ENCODE data around the gene TMEM254.

- TF ChIP-seq, protein P1, sequence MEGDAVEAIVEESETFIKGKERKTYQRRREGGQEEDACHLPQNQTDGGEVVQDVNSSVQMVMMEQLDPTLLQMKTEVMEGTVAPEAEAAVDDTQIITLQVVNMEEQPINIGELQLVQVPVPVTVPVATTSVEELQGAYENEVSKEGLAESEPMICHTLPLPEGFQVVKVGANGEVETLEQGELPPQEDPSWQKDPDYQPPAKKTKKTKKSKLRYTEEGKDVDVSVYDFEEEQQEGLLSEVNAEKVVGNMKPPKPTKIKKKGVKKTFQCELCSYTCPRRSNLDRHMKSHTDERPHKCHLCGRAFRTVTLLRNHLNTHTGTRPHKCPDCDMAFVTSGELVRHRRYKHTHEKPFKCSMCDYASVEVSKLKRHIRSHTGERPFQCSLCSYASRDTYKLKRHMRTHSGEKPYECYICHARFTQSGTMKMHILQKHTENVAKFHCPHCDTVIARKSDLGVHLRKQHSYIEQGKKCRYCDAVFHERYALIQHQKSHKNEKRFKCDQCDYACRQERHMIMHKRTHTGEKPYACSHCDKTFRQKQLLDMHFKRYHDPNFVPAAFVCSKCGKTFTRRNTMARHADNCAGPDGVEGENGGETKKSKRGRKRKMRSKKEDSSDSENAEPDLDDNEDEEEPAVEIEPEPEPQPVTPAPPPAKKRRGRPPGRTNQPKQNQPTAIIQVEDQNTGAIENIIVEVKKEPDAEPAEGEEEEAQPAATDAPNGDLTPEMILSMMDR (conservative IDR thresholded peaks at IDR 0.05; ENCODE audit: low read length) = no peak
- TF ChIP-seq EZH2phosphoT487 (IDR thresholded peaks at IDR 0.05; ENCODE audit: borderline replicate concordance) = no peak
These were observed 21.3 kb upstream of the TMEM254 start for GRCh38 chr10:80057171-80057570.
